ENCODE data around the gene CARD6.

Gene CARD6

DNA sequence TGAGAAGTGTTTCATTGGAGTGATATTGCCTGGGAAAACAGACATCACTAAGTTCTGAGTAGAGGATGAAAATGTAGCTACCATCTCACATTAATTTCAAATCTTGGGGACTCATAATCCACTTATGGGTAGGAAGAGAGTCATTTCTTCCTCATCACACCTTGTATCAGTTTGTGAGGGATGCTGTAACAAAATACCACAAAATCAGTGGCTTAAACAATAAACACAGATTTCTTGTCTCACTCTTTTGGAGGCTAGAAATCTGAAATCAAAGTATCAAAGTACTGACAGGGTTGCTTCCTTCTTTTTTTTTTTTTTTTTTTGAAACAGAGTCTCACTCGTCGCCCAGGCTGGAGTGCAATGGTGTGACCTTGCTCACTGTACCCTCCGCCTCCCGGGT is 3.4 kb downstream of the CARD6 start:
- no peak overlapping the region for H2AFZ ChIP-seq (ENCODE audit: insufficient read depth, low read length, poor library complexity)
- no peak overlapping the region for H2BK5ac ChIP-seq (ENCODE audit: low read depth, low read length, poor library complexity)
- no peak overlapping the region for H3K4me2 ChIP-seq (ENCODE audit: low read length)
- no peak overlapping the region for H3K9ac ChIP-seq (ENCODE audit: low read length)
- H3K36me3 ChIP-seq (ENCODE audit: control insufficient read depth in 1 of 2, insufficient read depth in 2 of 2, low read length in 2 of 2) = no peaks in the 10 kb centered on the region
- no peak for DNase-seq
- H3K4me3 ChIP-seq (ENCODE audit: low read depth, low read length) = no peak overlapping the region
- H3K27me3 ChIP-seq (ENCODE audit: insufficient read depth, low read length) = no peaks in the 10 kb centered on the region
- no peak overlapping the region for H2BK120ac ChIP-seq (ENCODE audit: insufficient read depth, low read length, poor library complexity)
- H2AK5ac ChIP-seq (ENCODE audit: low read length) = no peak overlapping the region
- no peak overlapping the region for H3K23ac ChIP-seq (ENCODE audit: low read length)
- no peak overlapping the region for H2BK12ac ChIP-seq (ENCODE audit: low read length)
- no peak overlapping the region for H3K27ac ChIP-seq (ENCODE audit: low read depth, low read length)
- no peak overlapping the region for H4K8ac ChIP-seq (ENCODE audit: low read depth, low read length)
- H4K12ac ChIP-seq (ENCODE audit: low read depth, low read length) = no peak overlapping the region
- WGBS (ENCODE audit: extremely low coverage, insufficient coverage, insufficient read length) = no CpG with 5 or more reads among the region's 4 CpGs
- no peaks in the 10 kb centered on the region for H3K79me2 ChIP-seq (ENCODE audit: control insufficient read depth, insufficient read depth, low read length, poor library complexity)
- no peak overlapping the region for H3K18ac ChIP-seq (ENCODE audit: low read length)
- H3K4ac ChIP-seq (ENCODE audit: low read depth, low read length) = no peak overlapping the region
- H3K9me3 ChIP-seq (ENCODE audit: insufficient read depth, low read depth, low read length) = no peaks in the 10 kb centered on the region
- no peaks in the 10 kb centered on the region for H3K79me1 ChIP-seq (ENCODE audit: low read length)
- no peak overlapping the region for H3K14ac ChIP-seq (ENCODE audit: low read length)
- H3K4me1 ChIP-seq (ENCODE audit: control insufficient read depth in 1 of 2, insufficient read depth in 2 of 2, low read length in 2 of 2) = peaks cover 0 to 2% of the 10 kb centered on the region in 2 experiments
- H4K91ac ChIP-seq (ENCODE audit: low read depth, low read length) = no peak overlapping the region

DNA sequence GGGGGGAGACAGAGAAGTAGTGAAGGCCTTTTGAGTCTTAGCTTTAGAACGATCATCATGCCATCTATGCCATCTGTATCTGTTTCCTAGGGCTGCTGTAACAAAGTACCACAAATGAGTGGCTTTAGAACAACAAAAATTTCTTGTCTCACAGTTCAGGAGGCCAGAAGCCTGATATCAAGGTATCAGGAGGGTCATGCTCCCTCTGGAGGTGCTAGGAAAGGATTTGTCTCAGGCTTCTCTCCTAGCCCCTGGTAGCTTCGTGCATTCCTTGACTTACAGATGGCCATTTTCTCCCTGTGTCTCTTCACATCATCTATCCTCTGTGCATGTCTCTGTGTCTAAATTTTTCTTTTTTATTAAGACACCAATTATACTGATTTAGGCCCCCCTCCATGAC is 5.2 kb downstream of the CARD6 start:
- no peaks in the 10 kb centered on the region for H3K79me1 ChIP-seq (ENCODE audit: low read length)
- H4K12ac ChIP-seq (ENCODE audit: low read depth, low read length) = no peak overlapping the region
- H3K4me3 ChIP-seq (ENCODE audit: low read depth, low read length) = no peak overlapping the region
- no peak overlapping the region for H4K91ac ChIP-seq (ENCODE audit: low read depth, low read length)
- H3K79me2 ChIP-seq (ENCODE audit: control insufficient read depth, insufficient read depth, low read length, poor library complexity) = no peaks in the 10 kb centered on the region
- no peak overlapping the region for H2AFZ ChIP-seq (ENCODE audit: insufficient read depth, low read length, poor library complexity)
- WGBS (ENCODE audit: extremely low coverage, insufficient coverage, insufficient read length) = no CpG with 5 or more reads among the region's 2 CpGs
- H3K14ac ChIP-seq (ENCODE audit: low read length) = no peak overlapping the region
- no peaks in the 10 kb centered on the region for H3K4me1 ChIP-seq (ENCODE audit: control insufficient read depth in 1 of 2, insufficient read depth in 2 of 2, low read length in 2 of 2)
- no peak for DNase-seq
- H2BK12ac ChIP-seq (ENCODE audit: low read length) = no peak overlapping the region
- H3K36me3 ChIP-seq (ENCODE audit: control insufficient read depth in 1 of 2, insufficient read depth in 2 of 2, low read length in 2 of 2) = no peaks in the 10 kb centered on the region
- H3K9me3 ChIP-seq (ENCODE audit: insufficient read depth, low read depth, low read length) = no peaks in the 10 kb centered on the region
- H2BK5ac ChIP-seq (ENCODE audit: low read depth, low read length, poor library complexity) = no peak overlapping the region
- H2AK5ac ChIP-seq (ENCODE audit: low read length) = no peak overlapping the region
- no peak overlapping the region for H3K9ac ChIP-seq (ENCODE audit: low read length)
- H4K8ac ChIP-seq (ENCODE audit: low read depth, low read length) = no peak overlapping the region
- H3K18ac ChIP-seq (ENCODE audit: low read length) = no peak overlapping the region
- H2BK120ac ChIP-seq (ENCODE audit: insufficient read depth, low read length, poor library complexity) = no peak overlapping the region
- no peak overlapping the region for H3K4me2 ChIP-seq (ENCODE audit: low read length)
- no peak overlapping the region for H3K23ac ChIP-seq (ENCODE audit: low read length)
- H3K27me3 ChIP-seq (ENCODE audit: insufficient read depth, low read length) = no peaks in the 10 kb centered on the region
- H3K27ac ChIP-seq (ENCODE audit: low read depth, low read length) = no peak overlapping the region
- H3K4ac ChIP-seq (ENCODE audit: low read depth, low read length) = no peak overlapping the region

DNA sequence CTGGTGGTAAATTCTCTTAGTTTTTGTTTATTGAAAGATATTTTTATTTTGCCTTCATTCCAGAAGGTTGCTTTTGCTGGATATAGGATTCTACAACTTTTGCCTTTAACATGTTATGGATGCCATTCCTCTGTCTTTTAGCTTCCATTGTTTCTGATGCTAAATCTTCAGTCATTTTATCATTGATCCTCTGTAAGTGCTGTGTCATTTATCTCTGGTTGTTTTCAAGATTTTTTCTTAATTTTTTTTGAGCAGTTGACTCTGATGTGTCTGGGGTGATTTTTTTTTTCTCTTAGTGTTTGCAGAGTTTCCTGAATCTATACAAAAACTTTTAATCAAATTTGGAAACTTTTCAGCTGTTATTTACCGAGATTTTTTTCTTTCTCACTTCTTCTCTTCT is 6.4 kb downstream of the CARD6 start:
- Histone ChIP-seq H3K4me3 (ENCODE audit: low read depth, low read length) (no peak overlapping the region), H3K79me2 (ENCODE audit: control insufficient read depth, insufficient read depth, low read length, poor library complexity) (no peaks in the 10 kb centered on the region), H4K8ac (ENCODE audit: low read depth, low read length) (no peak overlapping the region), H3K14ac (ENCODE audit: low read length) (no peak overlapping the region), H3K4ac (ENCODE audit: low read depth, low read length) (no peak overlapping the region), H3K9ac (ENCODE audit: low read length) (no peak overlapping the region), H4K91ac (ENCODE audit: low read depth, low read length) (no peak overlapping the region), H2AK5ac (ENCODE audit: low read length) (no peak overlapping the region), H2AFZ (ENCODE audit: insufficient read depth, low read length, poor library complexity) (no peak overlapping the region), H3K9me3 (ENCODE audit: insufficient read depth, low read depth, low read length) (no peaks in the 10 kb centered on the region), H3K18ac (ENCODE audit: low read length) (no peak overlapping the region), H2BK12ac (ENCODE audit: low read length) (no peak overlapping the region), H2BK5ac (ENCODE audit: low read depth, low read length, poor library complexity) (no peak overlapping the region), H4K12ac (ENCODE audit: low read depth, low read length) (no peak overlapping the region), H3K36me3 (ENCODE audit: control insufficient read depth in 1 of 2, insufficient read depth in 2 of 2, low read length in 2 of 2) (no peaks in the 10 kb centered on the region), H3K27me3 (ENCODE audit: insufficient read depth, low read length) (no peaks in the 10 kb centered on the region), H3K79me1 (ENCODE audit: low read length) (no peaks in the 10 kb centered on the region), H3K4me1 (ENCODE audit: control insufficient read depth in 1 of 2, insufficient read depth in 2 of 2, low read length in 2 of 2) (no peaks in the 10 kb centered on the region), H3K23ac (ENCODE audit: low read length) (no peak overlapping the region), H2BK120ac (ENCODE audit: insufficient read depth, low read length, poor library complexity) (no peak overlapping the region), H3K27ac (ENCODE audit: low read depth, low read length) (no peak overlapping the region), H3K4me2 (ENCODE audit: low read length) (no peak overlapping the region)
- no peak for DNase-seq
- no CpG with 5 or more reads among the region's 1 CpG for WGBS (ENCODE audit: extremely low coverage, insufficient coverage, insufficient read length)

DNA sequence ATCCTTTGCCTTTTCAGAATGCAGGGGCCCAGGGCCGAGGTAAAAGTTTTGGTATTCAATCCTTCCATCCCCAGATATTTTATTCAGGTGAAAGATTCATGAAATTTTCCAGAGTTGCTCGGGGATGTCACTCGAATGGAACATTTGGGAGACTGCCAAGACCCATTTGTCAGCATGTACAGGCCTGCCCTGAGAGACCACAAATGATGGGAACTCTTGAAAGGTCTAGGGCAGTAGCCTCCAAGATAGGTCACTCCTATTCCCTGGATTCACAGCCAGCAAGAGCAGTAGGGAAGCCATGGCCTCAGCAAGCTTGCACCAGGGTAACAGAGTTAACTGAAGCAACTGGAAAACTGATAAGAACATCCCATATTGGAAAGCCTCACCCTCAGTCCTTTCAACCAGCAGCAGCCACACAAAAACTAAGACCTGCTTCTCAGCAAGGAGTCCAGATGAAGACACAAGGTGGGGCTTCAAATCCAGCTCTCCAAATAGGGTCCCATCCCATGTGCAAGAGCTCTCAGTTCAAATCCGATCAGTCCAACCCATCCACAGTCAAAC is 12.5 kb downstream of the CARD6 start:
- H3K4me1 ChIP-seq (ENCODE audit: control insufficient read depth in 1 of 2, insufficient read depth in 2 of 2, low read length in 2 of 2) = no peaks in the 10 kb centered on the region
- no peak overlapping the region for H2AK5ac ChIP-seq (ENCODE audit: low read length)
- no peak overlapping the region for H2AFZ ChIP-seq (ENCODE audit: insufficient read depth, low read length, poor library complexity)
- H3K79me1 ChIP-seq (ENCODE audit: low read length) = no peaks in the 10 kb centered on the region
- no peaks in the 10 kb centered on the region for H3K9me3 ChIP-seq (ENCODE audit: insufficient read depth, low read depth, low read length)
- no peak overlapping the region for H3K27ac ChIP-seq (ENCODE audit: low read depth, low read length)
- no peak for DNase-seq
- H4K91ac ChIP-seq (ENCODE audit: low read depth, low read length) = no peak overlapping the region
- H4K8ac ChIP-seq (ENCODE audit: low read depth, low read length) = no peak overlapping the region
- H3K79me2 ChIP-seq (ENCODE audit: control insufficient read depth, insufficient read depth, low read length, poor library complexity) = no peaks in the 10 kb centered on the region
- no peak overlapping the region for H3K9ac ChIP-seq (ENCODE audit: low read length)
- no peaks in the 10 kb centered on the region for H3K36me3 ChIP-seq (ENCODE audit: control insufficient read depth in 1 of 2, insufficient read depth in 2 of 2, low read length in 2 of 2)
- H3K18ac ChIP-seq (ENCODE audit: low read length) = no peak overlapping the region
- no peak overlapping the region for H2BK12ac ChIP-seq (ENCODE audit: low read length)
- no peak overlapping the region for H4K12ac ChIP-seq (ENCODE audit: low read depth, low read length)
- no peak overlapping the region for H3K4me2 ChIP-seq (ENCODE audit: low read length)
- H3K4ac ChIP-seq (ENCODE audit: low read depth, low read length) = no peak overlapping the region
- H3K27me3 ChIP-seq (ENCODE audit: insufficient read depth, low read length) = no peaks in the 10 kb centered on the region
- no peak overlapping the region for H3K23ac ChIP-seq (ENCODE audit: low read length)
- H2BK5ac ChIP-seq (ENCODE audit: low read depth, low read length, poor library complexity) = no peak overlapping the region
- no peak overlapping the region for H2BK120ac ChIP-seq (ENCODE audit: insufficient read depth, low read length, poor library complexity)
- no CpG with 5 or more reads among the region's 4 CpGs for WGBS (ENCODE audit: extremely low coverage, insufficient coverage, insufficient read length)
- H3K14ac ChIP-seq (ENCODE audit: low read length) = no peak overlapping the region
- no peak overlapping the region for H3K4me3 ChIP-seq (ENCODE audit: low read depth, low read length)
